ENCODE measurements around the gene TYW3. TPM values are rescaled to one million over a fixed set of nuclear protein-coding genes. Genes with fewer than 3 reads are reported as not detected.
A peak's percentile ranks its signal among the peaks of the same experiment; 100 is the strongest.

Gene TYW3
- total RNA-seq, 1 donor from 2014 or later, result 9.7 TPM

- Histone ChIP-seq H3K27me3 (ENCODE audit: control insufficient read depth, insufficient read depth, low read length) (no peaks in the 10 kb centered on the region), H3K36me3 (ENCODE audit: control insufficient read depth, insufficient read depth, low read length) (no peaks in the 10 kb centered on the region), H3K4me3 (ENCODE audit: low read depth, low read length) (no peak overlapping the region)
- no peak for DNase-seq (ENCODE audit: low read depth)
- no peak for FAIRE-seq
- TF ChIP-seq CTCF (IDR thresholded peaks at IDR 0.05; ENCODE audit: insufficient read depth, low read length, severe bottlenecking), result no peak
Measured at GRCh38 chr1:74772945-74773344, 40.0 kb downstream of the TYW3 start.

GRCh38 chr1:74773582-74773981 is 40.6 kb downstream of the TYW3 start:
- Histone ChIP-seq H3K36me3 (ENCODE audit: control insufficient read depth, insufficient read depth, low read length) (no peaks in the 10 kb centered on the region), H3K27me3 (ENCODE audit: control insufficient read depth, insufficient read depth, low read length) (no peaks in the 10 kb centered on the region), H3K4me3 (ENCODE audit: low read depth, low read length) (no peak overlapping the region)
- FAIRE-seq (no peak), DNase-seq (ENCODE audit: low read depth) (no peak)
- TF ChIP-seq CTCF (IDR thresholded peaks at IDR 0.05; ENCODE audit: insufficient read depth, low read length, severe bottlenecking), result no peak

GRCh38 chr1:74775735-74776134 is 42.8 kb downstream of the TYW3 start:
- DNase-seq (ENCODE audit: low read depth) (no peak), FAIRE-seq (no peak)
- Histone ChIP-seq H3K4me3 (ENCODE audit: low read depth, low read length) (no peak overlapping the region), H3K36me3 (ENCODE audit: control insufficient read depth, insufficient read depth, low read length) (no peaks in the 10 kb centered on the region), H3K27me3 (ENCODE audit: control insufficient read depth, insufficient read depth, low read length) (no peaks in the 10 kb centered on the region)
- TF ChIP-seq CTCF (IDR thresholded peaks at IDR 0.05; ENCODE audit: insufficient read depth, low read length, severe bottlenecking), result no peak

GRCh38 chr1:74777525-74777924 is 44.6 kb downstream of the TYW3 start:
- no peaks in the 10 kb centered on the region for H3K36me3 ChIP-seq (ENCODE audit: control insufficient read depth, insufficient read depth, low read length)
- H3K27me3 ChIP-seq (ENCODE audit: control insufficient read depth, insufficient read depth, low read length), result no peaks in the 10 kb centered on the region
- no peak for FAIRE-seq
- H3K4me3 ChIP-seq (ENCODE audit: low read depth, low read length), result no peak overlapping the region
- DNase-seq (ENCODE audit: low read depth), result no peak
- no peak for TF ChIP-seq CTCF (IDR thresholded peaks at IDR 0.05; ENCODE audit: insufficient read depth, low read length, severe bottlenecking)

- TF ChIP-seq CTCF (IDR thresholded peaks at IDR 0.05; ENCODE audit: insufficient read depth, low read length, severe bottlenecking), result no peak
- Histone ChIP-seq H3K27me3 (ENCODE audit: control insufficient read depth, insufficient read depth, low read length) (no peaks in the 10 kb centered on the region), H3K36me3 (ENCODE audit: control insufficient read depth, insufficient read depth, low read length) (no peaks in the 10 kb centered on the region), H3K4me3 (ENCODE audit: low read depth, low read length) (no peak overlapping the region)
- FAIRE-seq (no peak), DNase-seq (ENCODE audit: low read depth) (peak; percentile 3)
Measured at GRCh38 chr1:74779750-74780149, 46.8 kb downstream of the TYW3 start.

GRCh38 chr1:74780594-74780993 is 47.6 kb downstream of the TYW3 start:
- Histone ChIP-seq H3K4me3 (ENCODE audit: low read depth, low read length) (no peak overlapping the region), H3K36me3 (ENCODE audit: control insufficient read depth, insufficient read depth, low read length) (no peaks in the 10 kb centered on the region), H3K27me3 (ENCODE audit: control insufficient read depth, insufficient read depth, low read length) (no peaks in the 10 kb centered on the region)
- FAIRE-seq (no peak), DNase-seq (ENCODE audit: low read depth) (no peak)
- TF ChIP-seq CTCF (IDR thresholded peaks at IDR 0.05; ENCODE audit: insufficient read depth, low read length, severe bottlenecking), result no peak
